ENCODE measurements around the gene PCDHGA6. TPM values are rescaled to one million over a fixed set of nuclear protein-coding genes. Genes with fewer than 3 reads are reported as not detected.

The PCDHGA6 gene
- total and polyA plus RNA-seq, 2 of the 8 experiments (the other 6 are each of a cell fraction or from before 2014, with no cell fraction given): 1.4 to 2.0 TPM

GRCh38 chr5:141374627-141375026 is 936 bp downstream of the PCDHGA6 start:
- H2BK12ac ChIP-seq (ENCODE audit: low read depth, low read length): no peak overlapping the region

More at GRCh38 chr5:141374627-141375026, 936 bp downstream of the PCDHGA6 start:
- WGBS, 2 experiments (ENCODE audit: extremely low coverage in 1 of 2, insufficient coverage in 1 of 2, insufficient read length in 1 of 2, insufficient replicate concordance in 2 of 2, low coverage in 1 of 2, low lambda C conversion rate in 2 of 2, missing lambda C conversion rate in 1 of 2): 93% methylated on average over 14 of the region's 14 CpGs; no CpG with 5 or more reads in 1 of the 2 experiments
- ChIA-PET CTCF (ENCODE audit: partially characterized antibody) (interaction anchor here (0.7 to 2.9 kb wide), 17 partner anchors 10 to 183 kb away, joined by 3 to 11 read pairs (median 4); partner anchors contain the start of genes PCDHGA10, PCDHGA5, PCDHGB2 and PCDHGB4), POLR2A (ENCODE audit: partially characterized antibody) (interaction anchor here (1.3 kb wide), 1 partner anchor 16 kb away, joined by 3 read pairs; no protein-coding TSS in a partner anchor)
- Histone ChIP-seq H3K9ac (replicated peaks in 1 of 4; ENCODE audit: extremely low read depth in 1 of 4, low read depth in 3 of 4, low read length in 3 of 4) (no peak overlapping the region), H3K9me3 (ENCODE audit: insufficient read depth in 2 of 2, low read depth in 1 of 2, low read length in 1 of 2) (peaks cover 36 to 51% of the 10 kb centered on the region in 2 experiments; a peak in 3 of 4 replicates), H2BK5ac (ENCODE audit: low read depth, low read length) (no peak overlapping the region), H3K27ac (ENCODE audit: low read depth, low read length) (no peak overlapping the region), H4K91ac (replicated peaks; ENCODE audit: insufficient read length, low read length) (no peak overlapping the region), H4K8ac (ENCODE audit: extremely low read depth, insufficient read depth, low read length) (no peak overlapping the region), H2AFZ (ENCODE audit: low read length) (no peak overlapping the region), H4K20me1 (replicated peaks in 1 of 2; ENCODE audit: control insufficient read depth in 1 of 2, insufficient read depth in 2 of 2, low read length in 2 of 2) (no peaks in the 10 kb centered on the region), H3K36me3 (ENCODE audit: control insufficient read depth in 2 of 4, insufficient read depth in 4 of 4, low read length in 3 of 4) (peaks cover 0 to 3% (median 0%) of the 10 kb centered on the region in 4 experiments; a peak in 2 of 8 replicates), H3K56ac (replicated peaks; ENCODE audit: insufficient read length, low read depth, low read length) (no peak overlapping the region), H3K18ac (ENCODE audit: extremely low read depth, low read length) (no peak overlapping the region), H2BK20ac (ENCODE audit: low read length) (no peak overlapping the region), H3K27me3 (replicated peaks in 1 of 4; ENCODE audit: control insufficient read depth in 3 of 4, extremely low read depth in 1 of 4, insufficient read depth in 3 of 4, low read length in 3 of 4) (no peaks in the 10 kb centered on the region), H2BK15ac (ENCODE audit: low read length) (no peak overlapping the region), H3K4me1 (replicated peaks in 1 of 4; ENCODE audit: control insufficient read depth in 3 of 4, insufficient read depth in 4 of 4, low read length in 3 of 4) (no peaks in the 10 kb centered on the region), H2BK120ac (replicated peaks; ENCODE audit: low read depth, low read length) (no peak overlapping the region), H3K79me2 (ENCODE audit: control insufficient read depth in 1 of 2, insufficient read depth in 2 of 2, low read length in 2 of 2) (no peaks in the 10 kb centered on the region), H3K4me2 (ENCODE audit: insufficient read depth in 1 of 2, low read depth in 2 of 2, low read length in 2 of 2) (no peak overlapping the region), H3K4me3 (ENCODE audit: extremely low read depth in 1 of 4, insufficient read depth in 2 of 4, low read depth in 3 of 4, low read length in 4 of 4) (no peak overlapping the region), H3K23ac (ENCODE audit: insufficient read length) (no peak overlapping the region), H3K4ac (replicated peaks; ENCODE audit: insufficient read length, low read depth, low read length) (no peak overlapping the region), H4K5ac (ENCODE audit: insufficient read length, low read depth, low read length) (no peak overlapping the region), H3K14ac (ENCODE audit: insufficient read length) (no peak overlapping the region), H3K79me1 (ENCODE audit: low read depth, low read length) (no peaks in the 10 kb centered on the region), H3K23me2 (ENCODE audit: low read depth, low read length) (no peaks in the 10 kb centered on the region), H2AK5ac (ENCODE audit: low read depth, low read length) (no peak overlapping the region)
- FAIRE-seq (no peak), DNase-seq (ENCODE audit: low read depth in 1 of 2, low spot score in 2 of 2) (no peak)
- TF ChIP-seq EP300 (IDR thresholded peaks at IDR 0.05; ENCODE audit: borderline replicate concordance in 1 of 2, low read depth in 2 of 2, low read length in 2 of 2): no peak
- no peak for TF ChIP-seq POLR2AphosphoS5 (IDR thresholded peaks at IDR 0.05; ENCODE audit: low read depth, low read length)
- no peak for TF ChIP-seq BCL11A (IDR thresholded peaks at IDR 0.05; ENCODE audit: low read depth in 2 of 2, low read length in 2 of 2)
- no peak for TF ChIP-seq SIRT6 (IDR thresholded peaks at IDR 0.05; ENCODE audit: low read length)
- no peak for TF ChIP-seq CTBP2 (IDR thresholded peaks at IDR 0.05; ENCODE audit: borderline replicate concordance, insufficient read depth, insufficient read length, low read length)
- no peak for TF ChIP-seq EZH2 (IDR thresholded peaks at IDR 0.05; ENCODE audit: low read depth, low read length, severe bottlenecking)
- no peak for TF ChIP-seq NRF1 (IDR thresholded peaks at IDR 0.05; ENCODE audit: low read depth, low read length)
- no peak for TF ChIP-seq MAFK (IDR thresholded peaks at IDR 0.05; ENCODE audit: low read depth, low read length)
- TF ChIP-seq TAF7 (optimal IDR thresholded peaks at IDR 0.05; ENCODE audit: borderline replicate concordance, low read depth, low read length): no peak
- no peak for TF ChIP-seq SUZ12 (IDR thresholded peaks at IDR 0.05; ENCODE audit: low read length)
- no peak for TF ChIP-seq YY1 (IDR thresholded peaks at IDR 0.05; ENCODE audit: low read depth, low read length)

Data from H1 (cell line).